GM12878 (cell line): ENCODE results near the gene MPIG6B. TPM values are rescaled to one million over a fixed set of nuclear protein-coding genes. Genes with fewer than 3 reads are reported as not detected.

ENCODE experiments used
- ATAC-seq: fragments of 200-7000 bp; cut with Tn5 transposase; 3 replicates; pipeline ENCODE4 v1.9.1; 2020; ENCODE audit warnings: mild to moderate bottlenecking, moderate library complexity
- BruUV-seq: library from RNA; stranded (reverse); fragments of 400-500 nt; replicated peaks from 2 replicates; lab custom pipeline; 2021; lab: Mats Ljungman, UMichigan
- CTCF ChIA-PET: fragments of 300-600 bp; sonication (Branson Sonifier 250); formaldehyde crosslinking; extraction: SDS; loops from one replicate; lab custom pipeline; 2021; ENCODE audit warnings: inconsistent platforms; lab: Yijun Ruan, JAX
- POLR2A ChIA-PET: fragments of 350-600 bp; formaldehyde crosslinking; extraction: SDS; loops from one replicate; lab custom pipeline; 2021; ENCODE audit warnings: inconsistent platforms; lab: Charles Lee
- RAD21 ChIA-PET: fragments of 300-600 bp; sonication (Branson Sonifier 250); formaldehyde crosslinking; loops from one replicate; lab custom pipeline; 2023; ENCODE audit warnings: antibody characterized with exemption; ENCODE audit not compliant: unreplicated experiment; lab: Charles Lee
- SMC1A ChIA-PET: fragments of 300-600 bp; sonication (Branson Sonifier 250); formaldehyde crosslinking; loops from one replicate; lab custom pipeline; 2023; ENCODE audit not compliant: unreplicated experiment, uncharacterized antibody; lab: Charles Lee
- DNase-seq: peaks from one replicate; pipeline ENCODE4 v3.0.0-alpha.2; 2011; ENCODE audit warnings: low read depth, low spot score
- FAIRE-seq: peaks from 3 replicates; lab custom pipeline; 2011; peaks lifted over from hg19 to GRCh38; lab: Jason Lieb, UNC
- H2AFZ ChIP-seq: 2 replicates; pipeline ENCODE4 v1.6.0; 2011; ENCODE audit warnings: low read depth, low read length, control low read depth; ENCODE audit not compliant: control insufficient read depth
- H3K27ac ChIP-seq: 2 replicates; pipeline ENCODE4 v1.5.1; 2011; ENCODE audit warnings: control low read depth; ENCODE audit not compliant: control insufficient read depth, insufficient read depth
- H3K27me3 ChIP-seq, 2 experiments: replicated peaks in 1 of 2; 2 replicates each; pipeline versions ENCODE4 v1.6.0 to v1.6.1; 2011; ENCODE audit warnings: low read length in 1 of 2; ENCODE audit not compliant: control insufficient read depth in 2 of 2, insufficient read depth in 2 of 2
- H3K36me3 ChIP-seq, 2 experiments: 2 replicates each; pipeline ENCODE4 v1.5.1; 2011; ENCODE audit warnings: low read length in 1 of 2; ENCODE audit not compliant: control insufficient read depth in 2 of 2, insufficient read depth in 2 of 2
- H3K4me1 ChIP-seq: 2 replicates; pipeline ENCODE4 v1.6.1; 2011; ENCODE audit warnings: mild to moderate bottlenecking, low read length, moderate library complexity, mixed read lengths; ENCODE audit not compliant: control insufficient read depth, insufficient read depth
- H3K4me2 ChIP-seq: 2 replicates; pipeline ENCODE4 v1.6.0; 2011; ENCODE audit warnings: control low read depth; ENCODE audit not compliant: control insufficient read depth, insufficient read depth
- H3K4me3 ChIP-seq: fragments of 200-600 bp; sonication (generic); 2 replicates; pipeline ENCODE4 v1.5.1; 2016
- H3K79me2 ChIP-seq: 2 replicates; pipeline ENCODE4 v1.6.0; 2011; ENCODE audit warnings: low read length; ENCODE audit not compliant: control insufficient read depth, insufficient read depth
- H3K9ac ChIP-seq: 2 replicates; pipeline ENCODE4 v1.8.0; 2011; ENCODE audit warnings: low read length, control low read depth, mixed read lengths; ENCODE audit not compliant: control insufficient read depth, insufficient read depth
- H3K9me3 ChIP-seq: replicated peaks from 3 replicates; pipeline ENCODE4 v1.5.1; 2011; ENCODE audit warnings: mild to moderate bottlenecking, low read length; ENCODE audit not compliant: control insufficient read depth, insufficient read depth
- H4K20me1 ChIP-seq: 2 replicates; pipeline ENCODE4 v1.6.0; 2011; ENCODE audit not compliant: control insufficient read depth, insufficient read depth
- BCL3 ChIP-seq: IDR thresholded peaks from 2 replicates; pipeline ENCODE4 v1.6.1; 2011; ENCODE audit warnings: borderline replicate concordance, low read depth, mild to moderate bottlenecking, moderate library complexity, low read length; ENCODE audit not compliant: insufficient read depth, poor library complexity, severe bottlenecking
- CREM ChIP-seq: IDR thresholded peaks from 2 replicates; pipeline ENCODE4 v1.6.1; 2014; ENCODE audit warnings: antibody characterized with exemption, low read depth
- CTCF ChIP-seq, 3 experiments: IDR thresholded peaks in 2 of 3; conservative IDR thresholded peaks in 1 of 3; 2 replicates each; pipeline ENCODE4 v1.5.1; 2011; ENCODE audit warnings: low read depth in 3 of 3, low read length in 3 of 3, mild to moderate bottlenecking in 3 of 3, control low read depth in 2 of 3, moderate library complexity in 2 of 3, inconsistent platforms in 1 of 3, mixed read lengths in 1 of 3; ENCODE audit not compliant: control insufficient read depth in 2 of 3, insufficient read depth in 1 of 3; ENCODE audit errors: extremely low read depth in 1 of 3
- FOXM1 ChIP-seq: IDR thresholded peaks from 2 replicates; pipeline ENCODE4 v1.6.1; 2012; ENCODE audit warnings: low read depth, mild to moderate bottlenecking, inconsistent platforms, low read length, moderate library complexity
- SMC3 ChIP-seq: IDR thresholded peaks from 2 replicates; pipeline ENCODE4 v1.6.1; 2011; ENCODE audit warnings: low read length, improper control_type of control experiment, borderline replicate concordance
- WGBS: methylation state at CpG from one replicate; pipeline ENCODE4 v1.1.6; 2016; ENCODE audit warnings: low lambda C conversion rate; ENCODE audit not compliant: insufficient replicate concordance, insufficient coverage; ENCODE audit errors: missing lambda C conversion rate; 5-methylcytosine and 5-hydroxymethylcytosine counted together
- in situ Hi-C: fragments of 300-500 bp; cut with MboI; formaldehyde crosslinking; loops from 9 replicates; pipeline ENCODE4 v1.14.3; 2018; ENCODE audit warnings: mixed read lengths
- intact Hi-C: fragments of 100-400 bp; cut with micrococcal nuclease; formaldehyde crosslinking; loops from one replicate; pipeline ENCODE4 v1.14.2; 2022; ENCODE audit not compliant: unreplicated experiment
- polyA plus RNA-seq, 11 experiments: library from polyadenylated mRNA; depleted of rRNA in 4 of 11; unstranded in 6 of 11; stranded (reverse) in 5 of 11; fragments of >200 nt; fragmentation: Nextera tagmentation in 4 of 11; fragmentation: Illumina TruSeq in 1 of 11; extraction: Ambion mirVana in 4 of 11; extraction: Trizol in 1 of 11; gene quantifications; 1 replicate in 1 of 11; 2 replicates in 10 of 11; pipeline versions ENCODE4 v1.2.1 to v1.2.3, GENCODE V29; 2011 to 2016; ENCODE audit warnings: inconsistent platforms in 2 of 11, missing spikeins in 2 of 11, low read depth in 1 of 11
- total RNA-seq, 4 experiments: library from RNA; depleted of rRNA in 3 of 4; stranded (reverse); fragments of >200 nt in 3 of 4; fragmentation: Illumina TruSeq in 1 of 4; extraction: Trizol in 1 of 4; gene quantifications; 2 replicates each; pipeline versions ENCODE4 v1.2.1 to v1.2.3, GENCODE V29; 2013 to 2021

Gene MPIG6B
- total and polyA plus RNA-seq, 10 of the 15 experiments (the other 5 are each of a cell fraction or from before 2014, with no cell fraction given), result not detected

GRCh38 chr6:31711233-31711632 lies 11.9 kb upstream of the MPIG6B start:
- POLR2A ChIA-PET, result no interaction called here
- SMC1A ChIA-PET, result no interaction called here
- no peak for TF ChIP-seq BCL3
- TF ChIP-seq FOXM1, result no peak
- no peak for TF ChIP-seq CREM
- Histone ChIP-seq H3K27ac (no peak overlapping the region), H3K9ac (no peak overlapping the region), H3K4me2 (no peak overlapping the region), H3K9me3 (no peaks in the 10 kb centered on the region), H3K79me2 (no peaks in the 10 kb centered on the region), H3K27me3 (peaks cover 0 to 2% of the 10 kb centered on the region in 2 experiments; a peak in 3 of 4 replicates), H4K20me1 (no peaks in the 10 kb centered on the region), H3K36me3 (no peaks in the 10 kb centered on the region), H3K4me3 (no peak overlapping the region), H3K4me1 (no peaks in the 10 kb centered on the region), H2AFZ (no peak overlapping the region)
- FAIRE-seq, result no peak
- no TSS peak for BruUV-seq
- no peak for DNase-seq
- RAD21 ChIA-PET, result interaction anchor here (0.7 kb wide), 1 partner anchor 119 kb away, joined by 3 read pairs; no protein-coding TSS in a partner anchor
- peak; percentile 37; the same call in 2 of the 3 replicates for ATAC-seq
- intact Hi-C loops, result no loop called here
- CTCF ChIA-PET, result interaction anchor here (0.5 to 2.9 kb wide), 3 partner anchors 27 to 58 kb away, joined by 3 to 14 read pairs (median 3); no protein-coding TSS in a partner anchor
- in situ Hi-C loops, result no loop called here
- WGBS, result 27% methylated on average over 8 of the region's 8 CpGs

GRCh38 chr6:31712296-31712695 lies 10.9 kb upstream of the MPIG6B start:
- Histone ChIP-seq H3K27me3 (peaks cover 0 to 2% of the 10 kb centered on the region in 2 experiments; a peak in 3 of 4 replicates), H3K9ac (no peak overlapping the region), H3K9me3 (no peaks in the 10 kb centered on the region), H2AFZ (no peak overlapping the region), H3K79me2 (no peaks in the 10 kb centered on the region), H3K27ac (no peak overlapping the region), H3K4me1 (no peaks in the 10 kb centered on the region), H3K4me3 (no peak overlapping the region), H3K36me3 (no peaks in the 10 kb centered on the region), H3K4me2 (no peak overlapping the region), H4K20me1 (no peaks in the 10 kb centered on the region)
- 20% methylated on average over 8 of the region's 8 CpGs for WGBS
- no TSS peak for BruUV-seq
- CTCF ChIA-PET, result interaction anchor here (0.7 to 2.9 kb wide), 4 partner anchors 9 to 57 kb away, joined by 3 to 14 read pairs (median 5); partner anchors contain the start of gene ABHD16A
- RAD21 ChIA-PET, result interaction anchor here (1.2 kb wide), 1 partner anchor 32 kb away, joined by 4 read pairs; the partner anchor contains the start of gene LY6G5C
- DNase-seq (no peak), FAIRE-seq (no peak), ATAC-seq (peak; percentile 81)
- TF ChIP-seq CTCF (IDR thresholded peaks at IDR 0.05 in 2 of 3, conservative IDR thresholded peaks at IDR 0.05 in 1 of 3; ENCODE audit: control insufficient read depth in 2 of 3, extremely low read depth in 1 of 3, insufficient read depth in 1 of 3, low read depth in 3 of 3, low read length in 3 of 3) (peak; percentile 7 to 10 (median 9); a peak in 2 of 6 replicates), SMC3 (no peak)
- intact Hi-C loops, result no loop called here
- POLR2A ChIA-PET, result interaction anchor here (1.0 to 1.1 kb wide), 2 partner anchors 9 kb away, joined by 3 read pairs; partner anchors contain the start of genes ABHD16A and LY6G6C
- in situ Hi-C loops, result no loop called here
- SMC1A ChIA-PET, result no interaction called here
